CD14-positive monocyte (primary cell): ENCODE data around the gene FBXO34. TPM values are rescaled to one million over a fixed set of nuclear protein-coding genes. Genes with fewer than 3 reads are reported as not detected.

ENCODE experiments used
- DNase-seq, 3 donors: peaks; one replicate each; pipeline ENCODE4 v3.0.0-alpha.2; 2011 to 2022
- H2AFZ ChIP-seq: 2 replicates; pipeline ENCODE4 v1.6.0; 2012; ENCODE audit warnings: mild to moderate bottlenecking, low read depth, low read length, inconsistent platforms; ENCODE audit not compliant: insufficient read depth, poor library complexity, severe bottlenecking
- H3K27ac ChIP-seq, 2 donors: 1 replicate in 1 of 2; 2 replicates in 1 of 2; pipeline ENCODE4 v1.5.1; 2012 to 2013; ENCODE audit warnings: low read length in 2 of 2, control low read depth in 1 of 2, inconsistent platforms in 1 of 2, low read depth in 1 of 2, mild to moderate bottlenecking in 1 of 2
- H3K27me3 ChIP-seq, 2 donors: one replicate each; pipeline versions ENCODE4 v1.6.0 to v1.6.1; 2011 to 2013; ENCODE audit warnings: low read length in 2 of 2; ENCODE audit not compliant: control insufficient read depth in 2 of 2, insufficient read depth in 2 of 2
- H3K36me3 ChIP-seq, 2 donors: replicated peaks in 1 of 2; 1 replicate in 1 of 2; 2 replicates in 1 of 2; pipeline versions ENCODE4 v1.5.1 to v1.6.1; 2012 to 2013; ENCODE audit warnings: low read length in 2 of 2, control low read depth in 1 of 2, inconsistent platforms in 1 of 2, mild to moderate bottlenecking in 1 of 2; ENCODE audit not compliant: insufficient read depth in 2 of 2, control insufficient read depth in 1 of 2
- H3K4me1 ChIP-seq, 2 donors: 1 replicate in 1 of 2; 2 replicates in 1 of 2; pipeline versions ENCODE4 v1.5.1 to v1.6.1; 2012 to 2013; ENCODE audit warnings: low read length in 2 of 2, control low read depth in 1 of 2, inconsistent platforms in 1 of 2, mild to moderate bottlenecking in 1 of 2, moderate library complexity in 1 of 2; ENCODE audit not compliant: insufficient read depth in 2 of 2, control insufficient read depth in 1 of 2
- H3K4me2 ChIP-seq: replicated peaks from 2 replicates; pipeline ENCODE3; 2012; ENCODE audit warnings: low read length, moderate library complexity, mild to moderate bottlenecking; ENCODE audit not compliant: poor library complexity, severe bottlenecking; ENCODE audit errors: extremely low read depth
- H3K4me3 ChIP-seq, 3 experiments: fragments of 200-600 bp in 1 of 3; sonication (generic) in 1 of 3; replicated peaks in 1 of 3; 1 replicate in 2 of 3; 2 replicates in 1 of 3; pipeline ENCODE4 v1.5.1; 2011 to 2013; ENCODE audit warnings: low read length in 3 of 3, mild to moderate bottlenecking in 3 of 3, control low read depth in 2 of 3, low read depth in 2 of 3, inconsistent platforms in 1 of 3, moderate library complexity in 1 of 3
- H3K79me2 ChIP-seq: 2 replicates; pipeline ENCODE4 v1.6.0; 2012; ENCODE audit warnings: mild to moderate bottlenecking, control low read depth, inconsistent platforms, low read length, moderate library complexity; ENCODE audit not compliant: insufficient read depth
- H3K9ac ChIP-seq: 2 replicates; pipeline ENCODE4 v1.6.0; 2017; ENCODE audit warnings: low read length, mild to moderate bottlenecking; ENCODE audit not compliant: insufficient read depth, poor library complexity, severe bottlenecking
- H3K9me3 ChIP-seq, 2 donors: replicated peaks in 1 of 2; 1 replicate in 1 of 2; 2 replicates in 1 of 2; pipeline versions ENCODE4 v1.5.1 to v1.6.1; 2012 to 2013; ENCODE audit warnings: low read length in 2 of 2, control low read depth in 1 of 2; ENCODE audit not compliant: control insufficient read depth in 1 of 2, insufficient read depth in 1 of 2
- H4K20me1 ChIP-seq: 2 replicates; pipeline ENCODE4 v1.6.0; 2012; ENCODE audit warnings: mild to moderate bottlenecking, low read length, control low read depth, moderate library complexity; ENCODE audit not compliant: insufficient read depth
- H3K27ac Mint-ChIP-seq, 7 donors: one replicate each; pipeline ENCODE4 v1.8.0; 2020; ENCODE audit warnings: mild to moderate bottlenecking in 7 of 7, mixed read lengths in 7 of 7, moderate library complexity in 6 of 7, inconsistent platforms in 2 of 7
- H3K27me3 Mint-ChIP-seq, 3 donors: one replicate each; pipeline ENCODE4 v1.8.0; 2021 to 2022; ENCODE audit warnings: low read depth in 3 of 3, mild to moderate bottlenecking in 3 of 3, mixed read lengths in 3 of 3, moderate library complexity in 3 of 3, inconsistent platforms in 1 of 3
- H3K36me3 Mint-ChIP-seq, 2 donors: one replicate each; pipeline ENCODE4 v1.8.0; 2020; ENCODE audit warnings: mixed read lengths in 2 of 2, inconsistent platforms in 1 of 2, mild to moderate bottlenecking in 1 of 2
- H3K4me1 Mint-ChIP-seq: one replicate; pipeline ENCODE4 v1.8.0; 2020; ENCODE audit warnings: mild to moderate bottlenecking, mixed read lengths
- H3K4me3 Mint-ChIP-seq, 2 donors: one replicate each; pipeline ENCODE4 v1.8.0; 2020; ENCODE audit warnings: mild to moderate bottlenecking in 2 of 2, mixed read lengths in 2 of 2, moderate library complexity in 1 of 2
- H3K9me3 Mint-ChIP-seq, 7 donors: one replicate each; pipeline ENCODE4 v1.8.0; 2020 to 2022; ENCODE audit warnings: mixed read lengths in 7 of 7, mild to moderate bottlenecking in 6 of 7, moderate library complexity in 6 of 7, inconsistent platforms in 2 of 7
- CTCF ChIP-seq: fragments of 200-600 bp; IDR thresholded peaks from one replicate; pipeline ENCODE4 v1.8.0; 2022; ENCODE audit warnings: antibody characterized with exemption, mild to moderate bottlenecking
- WGBS: methylation state at CpG from one replicate; pipeline ENCODE4 v1.1.5; 2013; ENCODE audit warnings: missing lambda C conversion rate; ENCODE audit not compliant: insufficient coverage; 5-methylcytosine and 5-hydroxymethylcytosine counted together
- intact Hi-C, 2 donors: fragments of 100-400 bp; cut with micrococcal nuclease; formaldehyde crosslinking; loops; one replicate each; pipeline versions ENCODE4 v1.15.0 to v1.15.1; 2023
- polyA plus RNA-seq, 3 donors: library from polyadenylated mRNA; depleted of rRNA in 1 of 3; unstranded in 2 of 3; stranded (reverse) in 1 of 3; fragments of 300-500 nt in 2 of 3; fragments of >200 nt in 1 of 3; fragmentation: Illumina TruSeq in 2 of 3; gene quantifications; 1 replicate in 2 of 3; 2 replicates in 1 of 3; pipeline ENCODE4 v1.2.3, GENCODE V29; 2012 to 2021

FBXO34 gene
- polyA plus RNA-seq, 3 donors, result 10.3 to 18.1 (median 17.3) TPM

DNA sequence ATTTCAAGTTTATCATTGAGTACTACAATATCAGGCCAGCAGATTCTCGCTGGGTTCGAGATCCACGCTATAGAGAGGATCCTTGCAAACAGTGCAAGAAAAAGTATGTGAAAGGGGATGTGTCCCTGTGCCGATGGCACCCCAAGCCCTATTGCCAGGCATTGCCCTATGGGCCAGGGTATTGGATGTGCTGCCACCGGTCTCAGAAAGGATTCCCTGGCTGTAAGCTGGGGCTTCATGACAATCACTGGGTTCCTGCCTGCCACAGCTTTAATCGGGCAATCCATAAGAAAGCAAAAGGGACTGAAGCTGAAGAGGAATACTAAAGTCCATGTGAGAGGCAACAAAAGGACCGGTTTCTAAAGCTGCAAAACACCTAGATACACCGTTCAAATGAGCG is 81.0 kb downstream of the FBXO34 start:
- H3K27ac ChIP-seq, result peak overlapping the region in 1 of 2 donors; percentile 30
- intact Hi-C loops, result loop anchor here in 1 of 2 donors (10.0 kb wide), 1 partner anchor 107 kb away; no protein-coding TSS in a partner anchor
- Mint-ChIP-seq H3K27me3 (no peaks in the 10 kb centered on the region), H3K9me3 (no peaks in the 10 kb centered on the region), H3K4me1 (peaks cover 4% of the 10 kb centered on the region), H3K36me3 (peaks cover 28 to 48% of the 10 kb centered on the region in 2 donors), H3K4me3 (no peak overlapping the region), H3K27ac (peak overlapping the region in 2 of 7 donors; percentile 15 to 49)
- peaks cover 26% of the 10 kb centered on the region for H4K20me1 ChIP-seq
- H3K79me2 ChIP-seq, result peaks cover 23% of the 10 kb centered on the region
- WGBS, result 100% methylated on average over 3 of the region's 9 CpGs
- no peak for DNase-seq
- H3K4me1 ChIP-seq, result no peaks in the 10 kb centered on the region
- H3K4me2 ChIP-seq, result no peak overlapping the region
- H3K36me3 ChIP-seq, result peaks cover 26 to 58% of the 10 kb centered on the region in 2 donors
- TF ChIP-seq CTCF, result no peak
- no peak overlapping the region for H2AFZ ChIP-seq
- H3K4me3 ChIP-seq, result no peak overlapping the region
- H3K27me3 ChIP-seq, result no peaks in the 10 kb centered on the region
- no peaks in the 10 kb centered on the region for H3K9me3 ChIP-seq
- no peak overlapping the region for H3K9ac ChIP-seq

DNA sequence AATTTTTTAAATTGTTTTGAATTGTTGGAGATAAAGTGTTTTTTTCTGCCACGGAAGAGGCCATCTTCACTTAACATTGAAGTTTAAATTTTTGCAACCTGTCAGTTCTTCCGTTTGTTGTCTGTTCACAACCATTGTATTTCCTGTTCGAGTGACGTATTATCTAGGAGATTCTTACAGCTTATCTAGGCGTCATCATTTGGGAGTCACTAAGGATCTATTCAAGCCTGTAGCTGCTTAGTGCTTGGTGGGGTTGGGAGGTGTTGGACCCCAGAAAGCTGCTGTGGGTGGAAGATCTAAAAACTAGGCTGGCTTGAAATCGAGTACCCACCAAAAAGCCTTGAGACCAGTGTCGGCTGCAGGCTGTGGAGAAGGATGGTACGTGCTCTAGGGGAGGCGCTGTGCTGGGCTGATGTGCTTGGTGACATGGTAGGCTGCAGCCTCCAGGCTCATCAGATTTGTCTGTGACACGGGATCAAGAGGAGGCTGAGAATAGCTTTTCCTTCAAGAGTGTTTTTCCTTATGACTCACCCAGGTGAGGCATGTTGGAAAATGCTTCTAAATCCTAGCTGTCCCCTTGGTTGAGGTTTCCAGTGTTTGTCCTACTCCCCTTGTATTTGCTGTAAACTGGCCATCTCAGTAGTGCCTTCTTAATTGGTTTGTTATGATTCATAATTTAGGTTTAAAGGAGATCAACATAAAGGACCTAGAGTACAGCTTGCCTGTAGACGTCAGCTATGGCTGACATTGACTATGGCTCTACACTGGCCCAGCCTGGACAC is 82.7 kb downstream of the FBXO34 start:
- H3K27me3 ChIP-seq, result no peaks in the 10 kb centered on the region
- H3K4me3 ChIP-seq, result no peak overlapping the region
- H2AFZ ChIP-seq, result no peak overlapping the region
- no peak overlapping the region for H3K4me2 ChIP-seq
- WGBS, result 98% methylated on average over 10 of the region's 11 CpGs
- no peak for DNase-seq
- peak overlapping the region in 3 of 7 donors; percentile 6 to 83 (median 22) for H3K27ac Mint-ChIP-seq
- H3K27me3 Mint-ChIP-seq, result peaks cover 0 to 2% (median 0%) of the 10 kb centered on the region in 3 donors
- peaks cover 26 to 61% of the 10 kb centered on the region in 2 donors for H3K36me3 ChIP-seq
- no peak for TF ChIP-seq CTCF
- no peaks in the 10 kb centered on the region for H3K4me1 ChIP-seq
- no peak overlapping the region for H3K4me3 Mint-ChIP-seq
- intact Hi-C loops, result loop anchor here in 1 of 2 donors (10.0 kb wide), 1 partner anchor 109 kb away; no protein-coding TSS in a partner anchor
- H4K20me1 ChIP-seq, result peaks cover 11% of the 10 kb centered on the region
- H3K27ac ChIP-seq, result peak overlapping the region in 1 of 2 donors; percentile 46
- peaks cover 0 to 2% (median 0%) of the 10 kb centered on the region in 7 donors for H3K9me3 Mint-ChIP-seq
- peaks cover 28 to 44% of the 10 kb centered on the region in 2 donors for H3K36me3 Mint-ChIP-seq
- no peak overlapping the region for H3K9ac ChIP-seq
- H3K79me2 ChIP-seq, result peaks cover 6% of the 10 kb centered on the region
- no peaks in the 10 kb centered on the region for H3K9me3 ChIP-seq
- H3K4me1 Mint-ChIP-seq, result no peaks in the 10 kb centered on the region
